K562 (cell line): ENCODE results near the gene LYZL6.

Experiments
- CREM ChIP-seq: IDR thresholded peaks from 2 replicates; pipeline ENCODE4 v1.6.1; 2014; ENCODE audit warnings: antibody characterized with exemption, low read depth
- EGR1 ChIP-seq: fragments of 450-650 bp; conservative IDR thresholded peaks from 2 replicates; pipeline ENCODE4 v1.6.1; 2017; ENCODE audit warnings: mild to moderate bottlenecking
- LEF1 ChIP-seq: fragments of 450-650 bp; IDR thresholded peaks from 2 replicates; pipeline ENCODE4 v1.6.1; 2016; ENCODE audit warnings: mild to moderate bottlenecking
- MAFF ChIP-seq: IDR thresholded peaks from 2 replicates; pipeline ENCODE4 v1.6.1; 2012; ENCODE audit warnings: low read length, improper control_type of control experiment
- MCM7 ChIP-seq, 2 experiments: fragments of 450-650 bp; IDR thresholded peaks; 2 replicates each; pipeline ENCODE4 v1.6.1; 2016 to 2018
- MXI1 ChIP-seq: IDR thresholded peaks from 2 replicates; pipeline ENCODE4 v1.6.1; 2011; ENCODE audit warnings: low read depth, mild to moderate bottlenecking, improper control_type of control experiment, low read length
- MYNN ChIP-seq, 2 experiments: sonication (generic); formaldehyde crosslinking in 1 of 2; IDR thresholded peaks; 2 replicates each; pipeline versions ENCODE4 v1.5.0 to v1.6.1; 2016 to 2020; ENCODE audit warnings: antibody characterized with exemption in 1 of 2, missing genetic modification reagents in 1 of 2
- NKRF ChIP-seq: fragments of 450-650 bp; IDR thresholded peaks from 2 replicates; pipeline ENCODE4 v1.6.1; 2016; ENCODE audit warnings: borderline replicate concordance
- NR1H2 ChIP-seq: sonication (generic); formaldehyde crosslinking; IDR thresholded peaks from 2 replicates; pipeline ENCODE4 v1.4.0; 2020; ENCODE audit warnings: mild to moderate bottlenecking, missing genetic modification reagents
- NR2F6 ChIP-seq: fragments of 450-650 bp; formaldehyde crosslinking; IDR thresholded peaks from 2 replicates; pipeline ENCODE4 v1.4.0; 2020; ENCODE audit warnings: mild to moderate bottlenecking
- PHF8 ChIP-seq: fragments of 200-600 bp; sonication (generic); IDR thresholded peaks from 2 replicates; pipeline ENCODE4 v1.6.1; 2012; ENCODE audit warnings: mixed run types, mild to moderate bottlenecking, inconsistent platforms, low read length, moderate library complexity, borderline replicate concordance
- ZSCAN29 ChIP-seq: fragments of 450-650 bp; IDR thresholded peaks from 2 replicates; pipeline ENCODE4 v1.6.1; 2017

DNA sequence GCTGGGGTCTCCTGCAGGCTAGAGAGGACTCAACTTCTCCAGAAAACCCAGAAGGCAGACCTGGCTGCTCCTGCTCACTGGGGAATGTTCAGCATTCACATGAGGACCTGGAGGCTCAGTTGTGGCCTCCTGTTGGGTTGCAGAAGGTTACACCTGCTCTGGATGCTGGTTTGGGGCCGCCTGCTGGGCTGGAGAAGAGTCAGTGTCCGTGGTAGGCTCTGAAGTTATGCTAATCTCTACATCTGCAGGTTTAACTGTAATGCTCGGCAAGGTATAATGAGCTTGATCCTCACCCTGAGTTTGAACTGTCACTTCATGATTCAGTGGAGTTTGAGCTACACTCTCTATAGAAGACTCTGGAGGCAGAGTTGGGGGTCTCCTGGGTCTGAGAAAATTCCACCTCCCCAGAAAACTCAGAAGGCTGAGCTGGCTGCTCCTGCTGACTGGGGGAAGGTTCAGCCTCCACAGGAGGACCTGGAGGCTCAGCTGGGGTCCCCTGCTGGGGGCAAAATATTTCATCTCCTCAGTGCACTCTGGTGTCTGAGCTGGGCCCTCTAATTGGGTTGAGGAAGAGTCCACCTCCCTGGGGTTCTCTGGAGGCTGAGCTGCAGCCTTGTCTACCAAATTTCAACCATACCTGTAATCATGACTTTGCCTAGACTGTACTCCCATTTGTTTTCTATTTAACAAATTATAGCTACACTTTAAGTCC is 36.4 kb downstream of the LYZL6 start:
- TF ChIP-seq MYNN (IDR thresholded peaks at IDR 0.05): no peak
- TF ChIP-seq MYNN (CRISPR knock-in tag; IDR thresholded peaks at IDR 0.05): no peak
- TF ChIP-seq NKRF: no peak
- TF ChIP-seq ZSCAN29: no peak
- TF ChIP-seq LEF1: no peak
- no peak for TF ChIP-seq MAFF
- TF ChIP-seq NR1H2 (CRISPR knock-in tag): no peak
- TF ChIP-seq MCM7 (IDR thresholded peaks at IDR 0.05): no peak
- TF ChIP-seq EGR1: no peak
- TF ChIP-seq PHF8: no peak
- TF ChIP-seq CREM: no peak
- TF ChIP-seq MXI1: no peak
- no peak for TF ChIP-seq NR2F6 (CRISPR knock-in tag)
